Spleen (tissue), 7 donors: Measurements from ENCODE around the gene RIMS4.

ENCODE experiments used
- CTCF ChIP-seq, 11 experiments: fragments of 200-600 bp in 7 of 11; fragments of 450-650 bp in 4 of 11; sonication (generic) in 4 of 11; IDR thresholded peaks in 8 of 11; conservative IDR thresholded peaks in 3 of 11; 1 replicate in 7 of 11; 2 replicates in 4 of 11; pipeline versions ENCODE4 v1.4.0 to v1.8.0; 2016 to 2021; ENCODE audit warnings: antibody characterized with exemption in 11 of 11, inconsistent platforms in 4 of 11, mild to moderate bottlenecking in 1 of 11
- POLR2AphosphoS5 ChIP-seq, 3 donors: sonication (generic); formaldehyde crosslinking; IDR thresholded peaks; one replicate each; pipeline ENCODE4 v1.5.1; 2017; ENCODE audit warnings: antibody characterized with exemption in 3 of 3
- donor health status: DM: no; HTN: no; CAD: no; lungs with moderate emphysema.
- donor health status: DM: no; HTN: no; CAD: no.
- donor health status: DM: no; HTN: no; CAD: no.

- TF ChIP-seq CTCF (IDR thresholded peaks at IDR 0.05 in 8 of 11, conservative IDR thresholded peaks at IDR 0.05 in 3 of 11) = no peak
- TF ChIP-seq POLR2AphosphoS5 (IDR thresholded peaks at IDR 0.05) = no peak
These were observed 13.4 kb downstream of the RIMS4 start for GRCh38 chr20:44796758-44797457.
